ENCODE measurements around the gene ANTKMT.

- TF ChIP-seq FOXK2 (IDR thresholded peaks at IDR 0.05) (no peak), SP1 (IDR thresholded peaks at IDR 0.05) (no peak), L3MBTL2 (conservative IDR thresholded peaks at IDR 0.05) (no peak), FOXM1 (IDR thresholded peaks at IDR 0.05; ENCODE audit: borderline replicate concordance) (no peak), SUZ12 (IDR thresholded peaks at IDR 0.05) (no peak), NFRKB (IDR thresholded peaks at IDR 0.05) (no peak), ZNF384 (IDR thresholded peaks at IDR 0.05) (no peak), HDGF (IDR thresholded peaks at IDR 0.05; ENCODE audit: borderline replicate concordance) (no peak), BHLHE40 (IDR thresholded peaks at IDR 0.05; ENCODE audit: borderline replicate concordance) (no peak), FOXA1 (IDR thresholded peaks at IDR 0.05) (no peak), ELF4 (IDR thresholded peaks at IDR 0.05) (no peak), ARNT (IDR thresholded peaks at IDR 0.05) (no peak)
These were observed 16.2 kb upstream of the ANTKMT start for GRCh38 chr16:704552-705380.

All from HEK293T (cell line).